ENCODE measurements around the gene ARL15.

The ARL15 gene

DNA sequence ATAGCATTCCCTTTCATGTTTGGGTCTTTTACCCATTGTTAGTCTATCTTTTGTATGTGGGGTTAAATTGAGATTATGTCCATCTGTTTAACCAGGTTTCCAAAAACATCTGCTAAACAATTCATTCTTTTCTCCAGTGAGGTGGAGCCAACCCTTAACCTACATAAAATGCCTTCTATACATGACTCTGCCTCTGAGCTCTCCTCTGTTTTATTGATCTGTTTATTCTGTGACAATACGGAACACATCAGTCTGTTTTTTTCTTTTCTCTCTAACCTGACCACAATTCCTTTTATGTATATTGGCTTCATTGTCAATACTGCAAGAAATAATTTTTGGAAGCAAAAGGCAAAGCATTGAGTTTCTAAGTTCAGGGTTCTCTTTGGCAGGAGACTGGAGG lies 9.9 kb upstream of the ARL15 start:
- Histone ChIP-seq H3K9me3 (replicated peaks in 1 of 2; ENCODE audit: control insufficient read depth in 2 of 2, insufficient read depth in 1 of 2, low read depth in 1 of 2, low read length in 2 of 2) (no peaks in the 10 kb centered on the region), H2BK12ac (ENCODE audit: low read length) (no peak overlapping the region), H4K8ac (ENCODE audit: low read depth, low read length) (no peak overlapping the region), H3K14ac (ENCODE audit: low read length) (no peak overlapping the region), H3K18ac (ENCODE audit: low read length) (no peak overlapping the region), H2BK120ac (ENCODE audit: low read depth, low read length) (no peak overlapping the region), H3K27me3 (ENCODE audit: control insufficient read depth in 3 of 3, insufficient read depth in 3 of 3, low read depth in 1 of 3, low read length in 3 of 3) (peaks cover 0 to 43% (median 0%) of the 10 kb centered on the region in 3 experiments), H3K4me3 (ENCODE audit: low read length in 2 of 2) (no peak overlapping the region), H4K91ac (ENCODE audit: low read depth, low read length, poor library complexity) (no peak overlapping the region), H3K4me1 (ENCODE audit: control insufficient read depth in 2 of 2, insufficient read depth in 1 of 2, low read depth in 1 of 2, low read length in 2 of 2) (no peaks in the 10 kb centered on the region), H3K4me2 (ENCODE audit: insufficient read depth, low read length, poor library complexity, severe bottlenecking) (no peak overlapping the region), H3K23ac (ENCODE audit: low read depth, low read length, poor library complexity) (no peak overlapping the region), H3K36me3 (replicated peaks in 1 of 2; ENCODE audit: control insufficient read depth in 2 of 2, insufficient read depth in 2 of 2, low read length in 2 of 2) (no peaks in the 10 kb centered on the region), H2BK15ac (ENCODE audit: low read length) (no peak overlapping the region), H2AFZ (ENCODE audit: low read length) (no peak overlapping the region), H2BK5ac (ENCODE audit: low read length) (no peak overlapping the region), H3K79me1 (ENCODE audit: low read depth, low read length) (no peaks in the 10 kb centered on the region), H3K27ac (replicated peaks; ENCODE audit: low read length) (no peak overlapping the region), H2AK5ac (ENCODE audit: low read depth, low read length) (no peak overlapping the region), H3K4ac (ENCODE audit: low read length) (no peak overlapping the region), H3K9ac (ENCODE audit: low read depth, low read length, poor library complexity) (no peak overlapping the region)
- no peak for DNase-seq (ENCODE audit: low spot score)
- WGBS, 2 donors (ENCODE audit: extremely low coverage in 2 of 2, insufficient read length in 2 of 2, insufficient replicate concordance in 1 of 2), result no CpG with 5 or more reads among the region's 1 CpG

- Histone ChIP-seq H3K4me3 (ENCODE audit: low read length in 2 of 2) (no peak overlapping the region), H3K4ac (ENCODE audit: low read length) (no peak overlapping the region), H3K27ac (replicated peaks; ENCODE audit: low read length) (no peak overlapping the region), H2BK5ac (ENCODE audit: low read length) (no peak overlapping the region), H3K79me1 (ENCODE audit: low read depth, low read length) (no peaks in the 10 kb centered on the region), H2BK120ac (ENCODE audit: low read depth, low read length) (no peak overlapping the region), H3K23ac (ENCODE audit: low read depth, low read length, poor library complexity) (no peak overlapping the region), H3K4me2 (ENCODE audit: insufficient read depth, low read length, poor library complexity, severe bottlenecking) (no peak overlapping the region), H2AFZ (ENCODE audit: low read length) (no peak overlapping the region), H4K8ac (ENCODE audit: low read depth, low read length) (no peak overlapping the region), H3K18ac (ENCODE audit: low read length) (no peak overlapping the region), H2BK12ac (ENCODE audit: low read length) (no peak overlapping the region), H2AK5ac (ENCODE audit: low read depth, low read length) (no peak overlapping the region), H3K9ac (ENCODE audit: low read depth, low read length, poor library complexity) (no peak overlapping the region), H3K14ac (ENCODE audit: low read length) (no peak overlapping the region), H3K4me1 (ENCODE audit: control insufficient read depth in 2 of 2, insufficient read depth in 1 of 2, low read depth in 1 of 2, low read length in 2 of 2) (no peaks in the 10 kb centered on the region), H3K9me3 (replicated peaks in 1 of 2; ENCODE audit: control insufficient read depth in 2 of 2, insufficient read depth in 1 of 2, low read depth in 1 of 2, low read length in 2 of 2) (no peaks in the 10 kb centered on the region), H4K91ac (ENCODE audit: low read depth, low read length, poor library complexity) (no peak overlapping the region), H3K36me3 (replicated peaks in 1 of 2; ENCODE audit: control insufficient read depth in 2 of 2, insufficient read depth in 2 of 2, low read length in 2 of 2) (no peaks in the 10 kb centered on the region), H2BK15ac (ENCODE audit: low read length) (no peak overlapping the region), H3K27me3 (ENCODE audit: control insufficient read depth in 3 of 3, insufficient read depth in 3 of 3, low read depth in 1 of 3, low read length in 3 of 3) (peaks cover 0 to 50% (median 0%) of the 10 kb centered on the region in 3 experiments)
- no CpG with 5 or more reads among the region's 5 CpGs for WGBS, 2 donors (ENCODE audit: extremely low coverage in 2 of 2, insufficient read length in 2 of 2, insufficient replicate concordance in 1 of 2)
- DNase-seq (ENCODE audit: low spot score), result no peak
These were observed 7.3 kb upstream of the ARL15 start for GRCh38 chr5:54317511-54318260.

DNA sequence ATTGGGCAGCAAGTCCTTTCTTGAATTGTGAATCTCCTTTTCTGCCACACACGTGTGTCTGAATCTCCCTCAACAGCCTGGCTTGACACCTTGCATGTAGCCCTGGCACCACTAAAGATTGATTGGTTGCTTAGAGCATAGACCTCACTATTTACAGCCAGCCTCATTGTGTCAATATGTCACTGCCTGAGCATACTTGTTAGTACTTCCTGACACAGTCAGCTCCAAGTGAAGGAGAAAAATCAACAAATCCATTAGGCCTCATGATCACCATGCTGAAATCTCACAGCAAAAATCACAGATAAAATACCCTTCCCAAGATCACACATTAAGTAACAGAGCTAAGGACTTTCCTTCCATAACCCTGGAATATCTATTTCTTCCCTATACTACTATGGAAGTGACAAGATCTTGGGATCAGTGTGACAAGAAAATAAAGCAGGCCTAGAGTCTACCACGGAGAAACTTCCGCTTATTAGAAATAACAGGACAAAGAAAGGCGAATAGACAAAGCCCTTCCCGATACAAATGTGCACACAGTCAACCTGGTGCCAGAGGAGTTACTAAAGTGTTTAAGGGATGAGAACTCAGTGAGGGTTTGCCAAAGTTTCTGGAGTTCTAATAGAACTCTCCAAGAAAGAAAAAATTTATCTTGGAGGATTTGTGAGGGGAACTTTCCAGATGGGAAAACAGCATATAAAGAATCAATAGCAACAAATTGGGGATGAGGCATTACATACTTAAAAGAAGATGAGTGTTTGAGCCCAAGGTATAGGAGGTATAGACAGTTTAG lies 5.6 kb upstream of the ARL15 start:
- H3K4ac ChIP-seq (ENCODE audit: low read length), result no peak overlapping the region
- H3K18ac ChIP-seq (ENCODE audit: low read length), result no peak overlapping the region
- no peak overlapping the region for H3K27ac ChIP-seq (replicated peaks; ENCODE audit: low read length)
- no peak overlapping the region for H2BK5ac ChIP-seq (ENCODE audit: low read length)
- H2BK12ac ChIP-seq (ENCODE audit: low read length), result no peak overlapping the region
- no peaks in the 10 kb centered on the region for H3K79me1 ChIP-seq (ENCODE audit: low read depth, low read length)
- no peaks in the 10 kb centered on the region for H3K4me1 ChIP-seq (ENCODE audit: control insufficient read depth in 2 of 2, insufficient read depth in 1 of 2, low read depth in 1 of 2, low read length in 2 of 2)
- H2AK5ac ChIP-seq (ENCODE audit: low read depth, low read length), result no peak overlapping the region
- no peak for DNase-seq (ENCODE audit: low spot score)
- H2BK120ac ChIP-seq (ENCODE audit: low read depth, low read length), result no peak overlapping the region
- H3K36me3 ChIP-seq (replicated peaks in 1 of 2; ENCODE audit: control insufficient read depth in 2 of 2, insufficient read depth in 2 of 2, low read length in 2 of 2), result no peaks in the 10 kb centered on the region
- no CpG with 5 or more reads among the region's 5 CpGs for WGBS, 2 donors (ENCODE audit: extremely low coverage in 2 of 2, insufficient read length in 2 of 2, insufficient replicate concordance in 1 of 2)
- no peak overlapping the region for H3K9ac ChIP-seq (ENCODE audit: low read depth, low read length, poor library complexity)
- no peak overlapping the region for H2BK15ac ChIP-seq (ENCODE audit: low read length)
- no peak overlapping the region for H4K91ac ChIP-seq (ENCODE audit: low read depth, low read length, poor library complexity)
- peaks cover 0 to 53% (median 0%) of the 10 kb centered on the region in 3 experiments for H3K27me3 ChIP-seq (ENCODE audit: control insufficient read depth in 3 of 3, insufficient read depth in 3 of 3, low read depth in 1 of 3, low read length in 3 of 3)
- H3K9me3 ChIP-seq (replicated peaks in 1 of 2; ENCODE audit: control insufficient read depth in 2 of 2, insufficient read depth in 1 of 2, low read depth in 1 of 2, low read length in 2 of 2), result no peaks in the 10 kb centered on the region
- H4K8ac ChIP-seq (ENCODE audit: low read depth, low read length), result no peak overlapping the region
- H3K14ac ChIP-seq (ENCODE audit: low read length), result no peak overlapping the region
- no peak overlapping the region for H3K4me2 ChIP-seq (ENCODE audit: insufficient read depth, low read length, poor library complexity, severe bottlenecking)
- H2AFZ ChIP-seq (ENCODE audit: low read length), result no peak overlapping the region
- H3K4me3 ChIP-seq (ENCODE audit: low read length in 2 of 2), result no peak overlapping the region
- no peak overlapping the region for H3K23ac ChIP-seq (ENCODE audit: low read depth, low read length, poor library complexity)

Data from neuronal stem cell (in vitro differentiated cells).